ENCODE data around the gene PKP1.

The PKP1 gene

DNA sequence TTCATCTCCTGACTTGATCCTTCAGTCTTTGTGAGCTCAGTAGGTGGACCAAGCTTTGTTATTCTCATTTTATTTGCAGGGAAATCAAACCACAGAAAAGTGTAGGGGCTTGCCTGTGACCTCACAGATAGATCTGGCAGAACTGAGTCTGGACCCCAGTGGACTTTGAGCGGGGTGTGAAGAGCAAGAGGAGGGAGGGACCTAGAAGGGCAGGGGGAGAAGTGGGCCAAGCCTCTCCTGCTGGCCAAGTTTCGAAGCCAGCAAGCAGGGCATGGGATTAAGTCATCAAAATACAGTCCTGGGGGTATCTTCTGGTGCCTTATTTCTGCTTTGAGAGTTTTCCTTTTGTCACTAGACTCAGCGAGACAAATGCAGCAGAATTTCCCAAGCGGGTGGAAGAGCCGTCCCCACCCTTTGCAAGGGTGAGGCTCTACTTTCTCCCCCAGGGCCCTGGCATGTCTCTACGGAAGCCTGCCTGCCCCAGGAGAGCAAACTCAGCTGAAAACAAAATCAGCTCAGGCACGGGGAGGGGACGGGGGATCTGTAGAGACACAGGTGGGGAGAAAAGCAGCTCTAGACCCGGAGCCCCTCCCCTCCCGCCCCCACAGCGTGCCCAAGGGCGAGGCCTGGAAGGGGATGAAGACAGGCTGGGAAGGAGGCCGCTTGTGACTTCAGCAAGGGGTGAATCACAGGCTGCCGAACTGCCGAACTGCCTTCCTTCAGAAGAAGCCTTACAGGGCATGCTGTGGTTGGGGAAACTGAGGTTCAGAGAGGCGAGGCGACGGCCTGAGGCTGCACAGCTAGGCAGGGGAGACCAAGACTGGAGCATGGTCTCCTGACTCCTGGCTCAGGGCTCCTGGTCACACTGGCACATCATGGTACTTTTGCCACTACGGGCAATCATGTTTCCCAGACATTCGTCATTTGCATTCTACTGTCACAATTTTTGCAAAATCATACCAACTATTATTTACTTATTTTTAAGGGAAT is 19.2 kb downstream of the PKP1 start:
- H3K36me3 ChIP-seq (ENCODE audit: insufficient read depth, low read depth, low read length) = no peaks in the 10 kb centered on the region
- no peaks in the 10 kb centered on the region for H3K4me1 ChIP-seq (ENCODE audit: insufficient read depth, low read length)
- H3K9me3 ChIP-seq (ENCODE audit: insufficient read depth, low read depth, low read length) = no peaks in the 10 kb centered on the region
- no peak overlapping the region for H3K27ac ChIP-seq (ENCODE audit: low read length)
- H3K27me3 ChIP-seq (ENCODE audit: insufficient read depth, low read length) = no peaks in the 10 kb centered on the region; the same call in 1 of the 2 replicates
- no peak overlapping the region for H3K9ac ChIP-seq (ENCODE audit: low read depth, low read length)
- no peak overlapping the region for H3K4me3 ChIP-seq (ENCODE audit: low read length)

DNA sequence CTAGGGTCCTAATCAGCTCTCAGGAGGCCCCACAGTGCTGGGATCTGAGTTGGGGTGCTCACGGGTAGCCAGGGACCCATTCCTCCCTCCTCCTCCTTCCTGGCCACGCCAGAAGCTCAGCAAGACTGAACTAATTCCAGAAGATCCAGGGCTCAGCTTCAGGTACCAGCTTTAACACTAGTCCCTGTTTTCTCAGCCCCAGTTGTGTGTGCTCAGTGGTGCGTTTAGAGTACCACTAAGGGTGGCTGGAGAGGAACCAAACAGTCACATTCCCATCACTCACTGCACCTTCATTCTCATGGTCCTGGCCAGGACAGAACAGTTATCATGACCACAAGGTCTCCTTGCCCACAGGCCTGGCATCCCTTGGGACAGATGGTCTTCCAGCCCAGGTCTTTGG is 20.8 kb downstream of the PKP1 start:
- Histone ChIP-seq H3K4me1 (ENCODE audit: insufficient read depth, low read length) (no peaks in the 10 kb centered on the region), H3K27me3 (ENCODE audit: insufficient read depth, low read length) (peaks cover 6% of the 10 kb centered on the region), H3K4me3 (ENCODE audit: low read length) (no peak overlapping the region), H3K9me3 (ENCODE audit: insufficient read depth, low read depth, low read length) (no peaks in the 10 kb centered on the region), H3K36me3 (ENCODE audit: insufficient read depth, low read depth, low read length) (no peaks in the 10 kb centered on the region), H3K9ac (ENCODE audit: low read depth, low read length) (no peak overlapping the region), H3K27ac (ENCODE audit: low read length) (no peak overlapping the region)

DNA sequence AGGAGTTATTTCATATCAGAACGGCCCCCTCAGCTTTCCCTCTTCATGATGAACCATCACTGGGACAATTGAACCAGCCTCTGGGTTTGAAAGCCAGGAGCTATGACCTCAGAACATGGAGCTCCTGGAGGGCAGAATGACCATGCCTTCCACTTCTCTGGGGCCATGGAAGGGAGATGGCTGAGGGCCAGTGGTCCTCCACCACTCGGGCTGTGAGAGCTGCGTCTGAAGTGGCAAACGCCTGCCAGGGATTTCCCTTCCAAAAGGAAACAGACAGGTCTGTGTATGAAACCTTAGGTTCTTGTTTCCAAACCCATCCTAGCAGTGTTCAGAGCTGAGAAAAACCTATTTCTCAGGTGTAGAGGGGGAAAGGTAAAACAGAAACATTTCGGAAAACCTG is 22.5 kb downstream of the PKP1 start:
- Histone ChIP-seq H3K4me1 (ENCODE audit: insufficient read depth, low read length) (peaks cover 2% of the 10 kb centered on the region; the same call in 1 of the 2 replicates), H3K9ac (ENCODE audit: low read depth, low read length) (no peak overlapping the region), H3K27ac (ENCODE audit: low read length) (no peak overlapping the region), H3K36me3 (ENCODE audit: insufficient read depth, low read depth, low read length) (no peaks in the 10 kb centered on the region), H3K9me3 (ENCODE audit: insufficient read depth, low read depth, low read length) (no peaks in the 10 kb centered on the region), H3K27me3 (ENCODE audit: insufficient read depth, low read length) (peaks cover 17% of the 10 kb centered on the region), H3K4me3 (ENCODE audit: low read length) (no peak overlapping the region)

DNA sequence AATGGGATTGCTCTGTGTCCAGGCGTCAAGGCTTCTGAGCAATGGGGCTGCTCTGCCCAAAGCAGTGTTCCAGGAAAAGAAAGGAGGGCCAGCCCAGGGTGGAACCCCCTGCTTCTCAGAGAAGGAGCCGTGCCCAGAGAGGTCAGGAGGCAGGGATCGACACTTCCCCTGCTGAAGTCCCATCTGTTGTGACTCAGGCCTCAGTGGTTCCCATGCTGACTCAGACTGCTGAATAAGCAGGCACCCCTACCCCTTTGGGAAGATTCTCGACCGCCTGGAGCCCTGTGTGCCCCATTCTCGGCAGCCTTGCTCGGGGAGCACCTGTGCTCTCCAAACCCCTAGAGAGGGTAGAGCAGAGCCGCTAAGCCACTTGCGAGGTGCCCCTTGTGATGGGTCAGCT is 23.9 kb downstream of the PKP1 start:
- Histone ChIP-seq H3K27me3 (ENCODE audit: insufficient read depth, low read length) (peaks cover 19% of the 10 kb centered on the region), H3K4me1 (ENCODE audit: insufficient read depth, low read length) (peaks cover 2% of the 10 kb centered on the region; the same call in 1 of the 2 replicates), H3K9ac (ENCODE audit: low read depth, low read length) (no peak overlapping the region), H3K9me3 (ENCODE audit: insufficient read depth, low read depth, low read length) (no peaks in the 10 kb centered on the region), H3K4me3 (ENCODE audit: low read length) (no peak overlapping the region), H3K36me3 (ENCODE audit: insufficient read depth, low read depth, low read length) (no peaks in the 10 kb centered on the region), H3K27ac (ENCODE audit: low read length) (no peak overlapping the region)

DNA sequence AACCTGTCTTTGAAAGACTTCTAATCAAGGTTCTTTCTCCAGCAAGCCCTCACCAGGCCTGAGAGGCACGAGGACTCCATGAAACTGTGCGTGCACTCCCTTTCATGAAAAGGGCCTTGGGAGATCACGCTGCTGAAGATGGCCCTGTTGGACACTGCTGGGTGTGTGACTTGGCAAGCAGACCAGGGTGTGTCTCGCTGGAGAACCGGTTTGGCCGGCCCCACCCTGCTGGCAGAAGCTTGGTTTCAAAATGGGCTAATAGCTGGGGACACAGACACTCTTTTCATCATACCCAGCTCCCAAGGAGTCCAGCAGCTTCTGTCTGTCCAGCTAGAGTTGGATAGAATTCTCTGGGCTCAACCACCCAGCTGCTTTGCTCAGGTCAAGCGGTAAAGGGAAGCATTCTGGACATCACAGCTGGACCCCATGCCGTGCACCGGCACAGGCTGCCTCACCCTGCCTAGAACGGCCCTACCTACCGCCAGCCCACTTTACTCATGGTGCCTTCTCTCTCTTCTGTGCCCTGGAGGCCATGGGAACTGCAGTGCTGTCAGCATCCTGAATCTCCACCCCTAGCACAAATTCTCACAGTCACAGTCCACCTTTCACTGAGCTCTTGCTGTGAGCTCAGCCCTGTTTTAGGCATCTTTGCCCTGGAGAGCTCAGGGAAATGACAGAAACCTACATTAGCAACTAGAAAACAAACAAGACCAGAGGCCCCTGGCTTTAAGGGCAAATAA is 24.6 kb downstream of the PKP1 start:
- no peak overlapping the region for H3K4me3 ChIP-seq (ENCODE audit: low read length)
- H3K9ac ChIP-seq (ENCODE audit: low read depth, low read length) = no peak overlapping the region
- H3K36me3 ChIP-seq (ENCODE audit: insufficient read depth, low read depth, low read length) = no peaks in the 10 kb centered on the region
- peaks cover 2% of the 10 kb centered on the region; the same call in 1 of the 2 replicates for H3K4me1 ChIP-seq (ENCODE audit: insufficient read depth, low read length)
- no peak overlapping the region for H3K27ac ChIP-seq (ENCODE audit: low read length)
- no peaks in the 10 kb centered on the region for H3K9me3 ChIP-seq (ENCODE audit: insufficient read depth, low read depth, low read length)
- H3K27me3 ChIP-seq (ENCODE audit: insufficient read depth, low read length) = peaks cover 19% of the 10 kb centered on the region

DNA sequence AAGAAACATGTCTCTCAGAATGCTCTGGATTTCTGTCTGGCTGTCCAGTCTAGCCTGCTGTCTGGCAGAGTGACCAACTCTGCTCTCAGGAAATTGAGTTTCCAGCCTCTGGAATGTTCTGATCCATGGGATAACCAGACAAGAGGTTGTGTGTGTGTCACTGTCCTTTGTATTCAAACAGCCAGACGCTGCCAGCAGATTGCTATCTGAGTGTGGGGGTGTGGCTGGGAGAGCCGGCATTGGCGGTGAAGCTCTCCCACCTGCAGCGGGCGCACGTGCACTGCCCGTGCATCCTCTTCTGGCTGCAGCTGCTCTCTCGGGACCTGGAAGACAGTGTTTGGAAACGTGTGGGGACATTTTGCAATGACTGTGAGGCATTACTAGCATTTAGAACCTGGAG is 26.1 kb downstream of the PKP1 start:
- Histone ChIP-seq H3K9me3 (ENCODE audit: insufficient read depth, low read depth, low read length) (no peaks in the 10 kb centered on the region), H3K4me1 (ENCODE audit: insufficient read depth, low read length) (peaks cover 2% of the 10 kb centered on the region; the same call in 1 of the 2 replicates), H3K27me3 (ENCODE audit: insufficient read depth, low read length) (peaks cover 19% of the 10 kb centered on the region), H3K9ac (ENCODE audit: low read depth, low read length) (no peak overlapping the region), H3K36me3 (ENCODE audit: insufficient read depth, low read depth, low read length) (no peaks in the 10 kb centered on the region), H3K4me3 (ENCODE audit: low read length) (no peak overlapping the region), H3K27ac (ENCODE audit: low read length) (no peak overlapping the region)

DNA sequence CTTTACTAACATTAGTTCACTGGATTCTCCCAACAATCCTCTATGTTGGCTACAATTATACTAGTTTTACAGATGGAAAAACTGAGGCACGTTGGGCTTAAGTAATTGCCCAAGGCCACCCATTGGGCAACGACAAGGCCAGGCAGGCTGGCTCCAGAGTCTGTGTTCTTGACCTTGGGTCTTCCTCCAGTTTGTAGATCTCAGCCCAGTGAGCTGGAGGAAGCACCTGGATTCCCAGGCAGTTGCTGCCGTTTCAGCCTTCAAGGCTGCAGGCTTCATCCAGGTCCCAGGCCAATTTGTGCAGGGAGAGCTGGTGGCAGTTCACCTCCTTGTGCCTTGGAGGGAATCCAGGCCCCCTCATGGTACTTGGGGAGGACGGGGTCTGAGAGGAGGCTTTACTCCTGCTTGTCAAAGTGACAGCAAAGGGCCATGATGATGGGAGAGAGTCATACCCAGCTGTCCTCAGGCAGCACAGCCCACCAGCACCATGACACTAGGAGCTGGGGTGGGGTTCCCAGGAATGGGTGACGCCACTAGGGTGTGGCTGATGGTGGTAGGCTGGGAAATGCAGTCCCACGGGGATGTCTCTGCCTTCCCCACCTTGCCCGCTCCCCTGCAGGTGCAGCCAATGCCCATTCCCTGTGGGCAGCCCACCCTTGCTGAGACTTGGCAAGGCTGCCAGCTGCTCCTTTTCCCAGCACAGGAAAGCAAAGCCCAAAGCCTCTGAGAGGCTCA is 27.1 kb downstream of the PKP1 start:
- Histone ChIP-seq H3K4me3 (ENCODE audit: low read length) (no peak overlapping the region), H3K36me3 (ENCODE audit: insufficient read depth, low read depth, low read length) (no peaks in the 10 kb centered on the region), H3K27ac (ENCODE audit: low read length) (no peak overlapping the region), H3K4me1 (ENCODE audit: insufficient read depth, low read length) (peaks cover 2% of the 10 kb centered on the region; the same call in 1 of the 2 replicates), H3K9me3 (ENCODE audit: insufficient read depth, low read depth, low read length) (no peaks in the 10 kb centered on the region), H3K27me3 (ENCODE audit: insufficient read depth, low read length) (peaks cover 19% of the 10 kb centered on the region), H3K9ac (ENCODE audit: low read depth, low read length) (no peak overlapping the region)

DNA sequence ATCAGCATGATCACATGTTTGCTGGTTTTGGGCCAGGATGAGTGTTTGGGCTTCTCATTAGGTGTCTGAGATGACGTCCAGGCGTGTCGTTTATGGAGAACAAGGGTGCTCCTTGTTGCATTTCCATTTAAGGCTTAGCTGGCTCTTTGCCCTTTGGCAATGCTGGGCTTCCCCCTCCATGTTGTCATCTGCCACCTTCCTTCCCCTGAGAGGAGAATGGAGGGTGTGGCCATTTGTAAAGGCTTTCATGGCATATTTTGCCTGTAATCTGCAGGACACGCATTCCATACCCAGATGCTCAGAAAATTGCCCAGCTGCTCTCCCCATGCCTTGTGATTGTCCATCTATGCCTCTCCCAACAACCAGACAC is 27.7 kb downstream of the PKP1 start:
- Histone ChIP-seq H3K4me3 (ENCODE audit: low read length) (no peak overlapping the region), H3K4me1 (ENCODE audit: insufficient read depth, low read length) (peaks cover 2% of the 10 kb centered on the region; the same call in 1 of the 2 replicates), H3K9me3 (ENCODE audit: insufficient read depth, low read depth, low read length) (no peaks in the 10 kb centered on the region), H3K27me3 (ENCODE audit: insufficient read depth, low read length) (peaks cover 19% of the 10 kb centered on the region), H3K9ac (ENCODE audit: low read depth, low read length) (no peak overlapping the region), H3K27ac (ENCODE audit: low read length) (no peak overlapping the region), H3K36me3 (ENCODE audit: insufficient read depth, low read depth, low read length) (no peaks in the 10 kb centered on the region)

DNA sequence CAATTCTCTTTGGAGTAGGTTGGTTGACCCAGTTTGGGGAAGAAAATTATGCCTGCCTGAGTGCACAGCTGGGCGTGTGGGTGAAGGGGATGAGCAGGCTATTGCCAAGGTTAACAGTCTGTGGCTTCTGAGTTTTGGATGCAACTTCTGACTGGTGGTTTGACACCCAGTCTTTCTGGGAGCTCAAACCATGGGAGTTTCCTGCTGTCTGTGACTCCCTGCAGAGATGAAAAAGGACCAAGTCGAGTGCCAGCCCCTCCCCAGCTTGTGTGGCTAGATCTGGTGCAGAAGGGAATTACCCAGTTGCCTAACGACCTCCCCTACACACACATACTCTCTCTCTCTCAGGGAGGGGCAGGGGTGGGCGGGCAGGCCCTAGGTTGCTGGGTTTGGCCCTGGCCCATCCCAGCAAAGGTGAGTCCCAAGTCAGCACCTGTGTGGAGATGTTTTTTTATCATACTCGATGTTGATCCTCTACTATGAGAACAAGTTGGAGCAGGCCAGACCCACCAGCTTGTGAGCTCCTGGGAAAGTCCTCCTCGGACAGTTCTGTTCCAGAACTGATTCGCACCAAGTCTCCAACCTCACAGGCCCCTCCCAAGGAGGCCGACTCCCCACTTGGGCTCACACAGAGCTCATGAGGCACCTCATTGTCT is 28.2 kb downstream of the PKP1 start:
- H3K4me3 ChIP-seq (ENCODE audit: low read length) = no peak overlapping the region
- peaks cover 19% of the 10 kb centered on the region for H3K27me3 ChIP-seq (ENCODE audit: insufficient read depth, low read length)
- H3K27ac ChIP-seq (ENCODE audit: low read length) = no peak overlapping the region
- peaks cover 2% of the 10 kb centered on the region; the same call in 1 of the 2 replicates for H3K4me1 ChIP-seq (ENCODE audit: insufficient read depth, low read length)
- H3K36me3 ChIP-seq (ENCODE audit: insufficient read depth, low read depth, low read length) = no peaks in the 10 kb centered on the region
- no peak overlapping the region for H3K9ac ChIP-seq (ENCODE audit: low read depth, low read length)
- H3K9me3 ChIP-seq (ENCODE audit: insufficient read depth, low read depth, low read length) = no peaks in the 10 kb centered on the region

DNA sequence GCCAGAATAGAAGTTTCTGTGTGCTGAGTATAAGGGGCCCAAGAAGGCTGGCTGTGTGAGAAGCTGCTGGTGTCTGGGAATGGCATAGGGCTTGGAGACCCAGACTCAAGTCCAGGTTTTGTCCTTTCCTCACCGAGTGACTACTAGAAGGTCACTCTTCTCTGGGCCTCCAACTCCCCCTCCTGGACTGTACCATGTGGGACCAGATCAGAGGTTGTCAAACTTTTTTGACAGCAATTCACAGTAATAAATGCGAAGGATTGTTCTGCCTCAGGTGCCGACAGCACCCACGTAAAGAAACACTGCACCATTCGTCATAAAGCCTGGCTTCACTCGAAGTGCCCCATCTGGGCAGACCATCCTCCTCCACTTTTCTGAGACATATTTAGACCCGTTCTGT is 29.0 kb downstream of the PKP1 start:
- H3K36me3 ChIP-seq (ENCODE audit: insufficient read depth, low read depth, low read length) = no peaks in the 10 kb centered on the region
- peaks cover 19% of the 10 kb centered on the region for H3K27me3 ChIP-seq (ENCODE audit: insufficient read depth, low read length)
- H3K27ac ChIP-seq (ENCODE audit: low read length) = no peak overlapping the region
- H3K4me1 ChIP-seq (ENCODE audit: insufficient read depth, low read length) = peaks cover 2% of the 10 kb centered on the region; the same call in 1 of the 2 replicates
- H3K9ac ChIP-seq (ENCODE audit: low read depth, low read length) = no peak overlapping the region
- no peaks in the 10 kb centered on the region for H3K9me3 ChIP-seq (ENCODE audit: insufficient read depth, low read depth, low read length)
- H3K4me3 ChIP-seq (ENCODE audit: low read length) = no peak overlapping the region

DNA sequence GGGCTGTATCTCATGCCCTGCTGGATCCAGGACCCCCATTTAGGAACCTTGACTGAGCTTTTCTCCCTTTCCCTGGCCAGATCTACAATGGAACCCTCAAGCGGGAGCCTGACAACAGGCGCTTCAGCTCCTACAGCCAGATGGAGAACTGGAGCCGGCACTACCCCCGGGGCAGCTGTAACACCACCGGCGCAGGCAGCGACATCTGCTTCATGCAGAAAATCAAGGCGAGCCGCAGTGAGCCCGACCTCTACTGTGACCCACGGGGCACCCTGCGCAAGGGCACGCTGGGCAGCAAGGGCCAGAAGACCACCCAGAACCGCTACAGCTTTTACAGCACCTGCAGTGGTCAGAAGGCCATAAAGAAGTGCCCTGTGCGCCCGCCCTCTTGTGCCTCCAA is 29.8 kb downstream of the PKP1 start:
- no peak overlapping the region for H3K27ac ChIP-seq (ENCODE audit: low read length)
- H3K9ac ChIP-seq (ENCODE audit: low read depth, low read length) = no peak overlapping the region
- peaks cover 2% of the 10 kb centered on the region; the same call in 1 of the 2 replicates for H3K4me1 ChIP-seq (ENCODE audit: insufficient read depth, low read length)
- H3K27me3 ChIP-seq (ENCODE audit: insufficient read depth, low read length) = peaks cover 19% of the 10 kb centered on the region
- H3K36me3 ChIP-seq (ENCODE audit: insufficient read depth, low read depth, low read length) = no peaks in the 10 kb centered on the region
- no peak overlapping the region for H3K4me3 ChIP-seq (ENCODE audit: low read length)
- no peaks in the 10 kb centered on the region for H3K9me3 ChIP-seq (ENCODE audit: insufficient read depth, low read depth, low read length)
